Embryonic facial prominence (tissue), 1 donor: ENCODE results near the gene PGAM2.
A peak's percentile ranks its signal among the peaks of the same experiment; 100 is the strongest.
"Not testable (repeated sequence)": the region's sequence is repeated elsewhere in the genome, so short reads cannot be mapped to it uniquely, and the experiment has no call there.

Source experiments
- DNase-seq: peaks from one replicate; pipeline ENCODE4 v3.0.0-alpha.2; 2016; ENCODE audit errors: extremely low spot score

The PGAM2 gene

DNA sequence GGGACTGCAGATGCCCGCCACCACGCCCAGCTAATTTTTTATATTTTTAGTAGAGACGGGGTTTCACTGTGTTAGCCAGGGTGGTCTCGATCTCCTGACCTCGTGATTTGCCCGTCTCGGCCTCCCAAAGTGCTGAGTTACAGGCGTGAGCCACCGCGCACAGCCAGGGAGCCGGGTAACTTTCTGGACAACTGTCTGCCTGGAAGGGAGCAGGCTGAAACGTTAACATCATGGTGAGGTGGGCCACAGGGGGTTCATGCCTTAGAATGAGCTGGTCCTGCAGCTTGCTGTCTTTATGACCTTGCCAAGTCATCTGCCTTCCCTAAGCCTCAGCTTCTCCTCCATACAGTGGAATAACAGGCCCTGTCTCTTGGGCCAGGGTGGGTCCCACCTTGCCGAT lies 34.0 kb downstream of the PGAM2 start:
- not testable (repeated sequence) for DNase-seq

DNA sequence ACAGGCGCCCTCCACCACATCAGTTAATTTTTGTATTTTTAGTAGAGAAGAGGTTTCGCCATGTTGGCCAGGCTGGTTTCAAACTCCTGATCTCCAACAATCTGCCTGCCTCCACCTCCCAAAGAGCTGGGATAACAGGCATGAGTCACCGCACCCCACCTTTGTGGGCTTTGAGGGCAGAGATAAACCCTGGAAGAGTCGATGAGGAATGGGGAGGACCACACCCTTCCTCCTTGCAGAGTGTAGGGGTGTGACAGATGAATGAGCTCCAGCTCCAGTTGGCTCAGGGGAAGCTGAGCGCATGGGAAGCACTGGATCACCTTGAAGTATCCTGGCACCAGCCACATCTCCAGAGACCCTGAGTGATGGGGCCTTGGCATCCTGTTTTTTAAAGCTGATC lies 35.3 kb downstream of the PGAM2 start:
- not testable (repeated sequence) for DNase-seq

DNA sequence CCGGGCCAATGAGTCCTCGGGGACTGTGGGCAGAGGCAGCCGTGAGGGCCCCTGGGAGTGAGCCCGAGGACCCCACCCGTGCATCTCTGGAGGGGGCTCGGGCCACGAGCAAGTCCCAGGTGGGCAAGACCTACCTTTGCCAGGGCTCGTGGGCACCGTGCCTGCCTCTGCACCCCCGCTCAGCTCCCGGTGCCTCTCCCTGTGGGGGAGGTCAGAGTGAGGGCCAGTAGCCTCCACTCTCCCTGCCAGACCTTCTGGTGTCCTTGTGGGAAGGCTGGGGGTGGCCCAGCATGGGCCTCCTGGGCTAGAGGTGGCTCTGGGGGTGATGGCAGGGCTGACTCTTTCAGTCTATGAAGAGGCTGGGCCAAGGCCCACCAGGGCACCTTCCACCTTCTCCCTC lies 35.9 kb downstream of the PGAM2 start:
- not testable (repeated sequence) for DNase-seq

- not testable (repeated sequence) for DNase-seq
Measured at GRCh38 chr7:44022796-44023467, 42.4 kb downstream of the PGAM2 start.

DNA sequence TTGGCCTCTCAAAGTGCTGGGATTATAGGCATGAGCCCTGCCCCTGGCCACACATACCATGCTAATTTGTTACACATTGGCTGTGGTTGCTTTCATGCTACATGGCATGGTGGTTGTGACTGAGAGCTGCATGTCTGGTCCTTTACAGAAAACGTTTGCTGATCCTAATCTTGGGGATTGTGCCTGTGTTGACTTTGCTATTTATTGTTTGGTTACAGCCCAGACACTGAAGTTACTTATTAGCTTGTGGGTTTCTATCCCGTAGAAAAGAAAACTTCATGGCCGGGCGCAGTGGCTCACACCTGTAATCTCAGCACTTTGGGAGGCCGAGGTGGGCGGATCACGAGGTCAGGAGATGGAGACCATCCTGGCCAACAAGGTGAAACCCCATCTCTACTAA lies 43.3 kb downstream of the PGAM2 start:
- DNase-seq: not testable (repeated sequence)

GRCh38 chr7:44019825-44020224 lies 45.5 kb downstream of the PGAM2 start:
- not testable (repeated sequence) for DNase-seq

- DNase-seq: peak; percentile 84
Measured at GRCh38 chr7:44018857-44019807, 46.2 kb downstream of the PGAM2 start.

DNA sequence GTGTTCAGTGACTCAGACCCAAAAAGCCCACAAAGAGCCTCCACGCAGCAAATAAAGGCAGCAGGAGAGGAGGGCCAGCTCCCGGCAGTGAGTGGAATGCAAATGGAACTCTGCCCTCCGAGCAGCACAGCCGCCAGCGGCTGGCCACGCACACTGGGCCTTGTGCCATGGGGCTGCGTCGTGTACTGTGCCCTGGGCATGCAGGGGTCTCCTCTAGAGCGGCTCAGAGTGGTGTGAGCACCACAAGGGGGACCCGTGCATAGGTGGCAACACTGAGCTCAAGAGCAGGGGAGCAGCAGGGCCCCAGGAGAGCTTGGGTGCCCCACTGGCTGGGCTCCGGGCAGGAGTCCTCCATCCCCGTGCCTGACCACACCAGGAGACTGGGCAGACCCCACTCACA lies 50.3 kb downstream of the PGAM2 start:
- not testable (repeated sequence) for DNase-seq
